ENCODE data around the gene TOMM6.

TOMM6 gene

GRCh38 chr6:41783106-41783780, 4.3 kb upstream of the TOMM6 start:
- Histone ChIP-seq H3K79me2 (ENCODE audit: insufficient read depth, low read length) (peaks cover 6% of the 10 kb centered on the region), H2AFZ (ENCODE audit: low read depth, low read length, severe bottlenecking) (no peak overlapping the region), H3F3A (ENCODE audit: insufficient read depth) (peaks cover 17% of the 10 kb centered on the region), H3K9ac (ENCODE audit: low read length) (no peak overlapping the region), H3K27ac (ENCODE audit: low read depth, low read length) (no peak overlapping the region), H3K36me3 (ENCODE audit: low read length) (no peaks in the 10 kb centered on the region), H3K27me3 (ENCODE audit: low read length) (no peaks in the 10 kb centered on the region), H3K4me2 (ENCODE audit: low read depth, low read length, poor library complexity, severe bottlenecking) (no peak overlapping the region), H3K9me2 (replicated peaks; ENCODE audit: insufficient read depth, low read length) (no peaks in the 10 kb centered on the region), H3K4me3 (ENCODE audit: insufficient read depth, low read length, poor library complexity, severe bottlenecking) (no peak overlapping the region), H3K9me3 (ENCODE audit: insufficient read depth, low read length) (no peaks in the 10 kb centered on the region), H4K20me1 (ENCODE audit: low read depth, low read length) (no peaks in the 10 kb centered on the region)
- TF ChIP-seq CTCF (IDR thresholded peaks at IDR 0.05; ENCODE audit: insufficient read depth, low read length, poor library complexity, severe bottlenecking), result no peak
- no peak for TF ChIP-seq EZH2phosphoT487 (conservative IDR thresholded peaks at IDR 0.05; ENCODE audit: low read length)

- peaks cover 4% of the 10 kb centered on the region for H3K36me3 ChIP-seq (ENCODE audit: low read length)
- no peaks in the 10 kb centered on the region for H4K20me1 ChIP-seq (ENCODE audit: low read depth, low read length)
- TF ChIP-seq EZH2phosphoT487 (conservative IDR thresholded peaks at IDR 0.05; ENCODE audit: low read length) (no peak), CTCF (IDR thresholded peaks at IDR 0.05; ENCODE audit: insufficient read depth, low read length, poor library complexity, severe bottlenecking) (no peak)
- no peak overlapping the region for H3K4me2 ChIP-seq (ENCODE audit: low read depth, low read length, poor library complexity, severe bottlenecking)
- no peaks in the 10 kb centered on the region for H3K9me3 ChIP-seq (ENCODE audit: insufficient read depth, low read length)
- H3K9ac ChIP-seq (ENCODE audit: low read length), result no peak overlapping the region
- H2AFZ ChIP-seq (ENCODE audit: low read depth, low read length, severe bottlenecking), result no peak overlapping the region
- H3K27ac ChIP-seq (ENCODE audit: low read depth, low read length), result no peak overlapping the region
- no peaks in the 10 kb centered on the region for H3K9me2 ChIP-seq (replicated peaks; ENCODE audit: insufficient read depth, low read length)
- H3K79me2 ChIP-seq (ENCODE audit: insufficient read depth, low read length), result peaks cover 16% of the 10 kb centered on the region
- H3F3A ChIP-seq (ENCODE audit: insufficient read depth), result peaks cover 13% of the 10 kb centered on the region
- H3K27me3 ChIP-seq (ENCODE audit: low read length), result no peaks in the 10 kb centered on the region
- no peak overlapping the region for H3K4me3 ChIP-seq (ENCODE audit: insufficient read depth, low read length, poor library complexity, severe bottlenecking)
Observed at GRCh38 chr6:41784581-41785171, 2.8 kb upstream of the TOMM6 start.

GRCh38 chr6:41785254-41785653, 2.2 kb upstream of the TOMM6 start:
- Histone ChIP-seq H3K9me2 (replicated peaks; ENCODE audit: insufficient read depth, low read length) (no peaks in the 10 kb centered on the region), H3K27me3 (ENCODE audit: low read length) (no peaks in the 10 kb centered on the region), H3K4me2 (ENCODE audit: low read depth, low read length, poor library complexity, severe bottlenecking) (no peak overlapping the region), H3K27ac (ENCODE audit: low read depth, low read length) (no peak overlapping the region), H3K9me3 (ENCODE audit: insufficient read depth, low read length) (no peaks in the 10 kb centered on the region), H2AFZ (ENCODE audit: low read depth, low read length, severe bottlenecking) (no peak overlapping the region), H3K9ac (ENCODE audit: low read length) (no peak overlapping the region), H4K20me1 (ENCODE audit: low read depth, low read length) (no peaks in the 10 kb centered on the region), H3K4me3 (ENCODE audit: insufficient read depth, low read length, poor library complexity, severe bottlenecking) (no peak overlapping the region), H3K79me2 (ENCODE audit: insufficient read depth, low read length) (peaks cover 17% of the 10 kb centered on the region), H3K36me3 (ENCODE audit: low read length) (peaks cover 10% of the 10 kb centered on the region), H3F3A (ENCODE audit: insufficient read depth) (peaks cover 19% of the 10 kb centered on the region)
- TF ChIP-seq CTCF (IDR thresholded peaks at IDR 0.05; ENCODE audit: insufficient read depth, low read length, poor library complexity, severe bottlenecking), result no peak
- no peak for TF ChIP-seq EZH2phosphoT487 (conservative IDR thresholded peaks at IDR 0.05; ENCODE audit: low read length)

Data from SU-DHL-6 (cell line).